ENCODE measurements around the gene SORT1.
"Not testable (repeated sequence)": the region's sequence is repeated elsewhere in the genome, so short reads cannot be mapped to it uniquely, and the experiment has no call there.

SORT1 gene

DNA sequence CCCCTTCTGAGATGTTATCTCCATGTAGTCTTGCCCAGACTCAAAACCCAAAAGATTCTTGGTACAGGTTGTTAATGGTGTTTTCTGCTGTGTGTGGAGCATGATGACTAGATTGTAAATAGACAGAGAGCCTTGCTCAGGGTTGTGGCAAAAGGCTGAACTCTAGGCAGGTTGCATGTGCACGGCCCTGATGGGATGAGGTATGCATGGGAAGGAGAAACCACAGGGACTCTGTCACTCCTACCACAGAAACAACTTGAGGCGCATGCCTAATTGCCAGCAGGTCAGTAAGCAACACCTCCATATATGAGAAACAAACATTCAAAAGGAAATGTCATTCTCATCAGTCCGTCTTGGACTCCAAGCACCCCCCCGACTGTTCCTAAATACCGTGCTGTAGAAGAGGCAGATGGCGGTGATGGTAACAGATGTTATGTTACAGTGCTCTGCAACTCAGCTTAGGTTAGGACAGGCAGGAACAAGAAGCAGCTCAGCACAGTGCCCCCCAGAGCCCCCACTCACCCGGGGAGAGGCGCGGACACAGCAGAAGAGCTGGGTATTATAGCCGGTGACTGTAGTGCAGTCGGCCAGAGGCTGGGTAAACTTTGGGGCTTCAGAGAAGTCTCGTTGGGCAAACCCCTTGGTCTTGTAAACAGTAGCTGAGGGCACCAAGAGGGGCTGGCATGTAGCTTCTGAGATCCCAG lies 101.9 kb downstream of the SORT1 start:
- DNase-seq, result no peak

DNA sequence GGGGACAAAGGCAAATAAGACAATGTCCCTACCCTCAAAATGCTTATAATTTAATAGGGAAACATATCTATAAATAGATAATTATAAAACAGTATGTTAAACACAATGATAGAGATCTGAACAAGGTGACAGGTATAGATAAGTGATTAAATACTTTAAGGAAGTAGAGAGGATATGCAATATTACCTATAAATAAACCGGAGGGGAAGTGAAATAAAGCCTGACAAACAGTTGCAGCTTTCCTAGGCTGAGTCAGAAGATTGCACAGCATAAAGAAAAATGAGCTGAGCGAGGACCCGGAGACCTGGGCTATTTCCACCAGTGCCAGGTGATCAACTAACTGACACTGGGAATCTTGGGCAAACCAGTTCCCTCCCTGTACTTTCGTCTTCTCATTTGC lies 103.2 kb downstream of the SORT1 start:
- DNase-seq, result no peak

- no peak for DNase-seq
Observed at GRCh38 chr1:109293026-109293425, 104.7 kb downstream of the SORT1 start.

DNA sequence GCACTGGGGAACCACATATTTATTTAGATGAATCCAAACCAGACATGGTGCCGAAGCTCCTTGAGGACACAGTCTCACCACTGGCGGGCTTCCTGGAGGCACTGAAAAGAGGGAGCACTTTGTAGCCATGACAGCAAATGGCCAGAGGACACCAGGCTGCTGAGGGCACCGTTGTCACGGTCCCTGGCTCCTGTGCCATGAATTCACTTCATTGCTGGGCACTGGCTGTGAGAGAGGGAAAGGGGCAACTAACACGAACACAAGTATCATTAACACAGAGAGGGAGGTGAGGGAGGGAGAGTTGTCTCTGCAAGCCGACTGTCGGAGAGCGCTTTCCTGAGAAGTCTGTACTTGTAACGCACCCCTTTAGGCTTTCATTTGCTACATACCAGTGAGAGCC lies 105.4 kb downstream of the SORT1 start:
- DNase-seq, result no peak

GRCh38 chr1:109290998-109291397 lies 106.7 kb downstream of the SORT1 start:
- no peak for DNase-seq

- DNase-seq, result no peak
Observed at GRCh38 chr1:109290137-109290536, 107.6 kb downstream of the SORT1 start.

- not testable (repeated sequence) for DNase-seq
Observed at GRCh38 chr1:109286762-109287161, 111.0 kb downstream of the SORT1 start.

DNA sequence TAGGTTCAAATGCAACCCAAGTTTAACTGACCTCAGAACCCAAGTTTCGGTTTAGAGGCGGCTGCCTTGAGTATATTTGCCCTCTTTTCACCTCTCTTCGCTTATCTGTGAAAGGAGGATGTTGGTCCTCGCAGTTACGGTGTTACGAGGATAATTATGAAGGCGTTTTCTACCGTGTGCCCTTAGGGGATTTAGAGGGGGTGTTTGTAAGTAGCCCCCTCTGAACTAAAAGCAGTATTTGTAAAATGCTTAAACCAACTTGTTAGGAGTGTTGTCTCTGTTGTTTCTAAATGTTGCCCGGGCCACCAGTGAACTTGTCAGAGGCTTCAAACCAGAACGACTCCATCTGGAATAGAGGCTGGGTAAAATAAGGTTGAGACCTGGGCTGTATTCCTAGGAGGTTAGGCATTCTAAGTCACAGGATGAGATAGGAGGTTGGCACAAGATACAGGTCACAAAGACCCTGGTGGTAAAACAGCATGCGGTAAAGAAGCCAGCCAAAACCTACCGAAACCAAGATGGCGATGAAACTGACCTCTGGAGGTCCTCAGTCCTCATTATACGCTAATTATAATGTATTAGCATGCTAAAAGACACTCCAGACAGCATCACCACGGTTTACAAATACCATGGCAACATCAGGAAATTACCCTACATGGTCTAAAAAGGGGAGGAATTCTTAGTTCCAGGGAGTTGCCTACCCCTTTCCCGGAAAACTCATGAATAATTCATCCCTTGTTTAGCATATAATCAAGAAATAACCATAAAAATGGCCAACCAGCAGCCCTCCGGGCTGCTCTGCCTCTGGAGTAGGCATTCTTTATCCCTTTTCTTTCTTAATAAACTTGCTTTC lies 113.7 kb downstream of the SORT1 start:
- no peak for DNase-seq

GRCh38 chr1:109282952-109283747 lies 114.6 kb downstream of the SORT1 start, which contains the start of gene PSRC1:
PSRC1 (minus strand) TSS chr1:109283145.
- DNase-seq, result peak; percentile 92 to 94

DNA sequence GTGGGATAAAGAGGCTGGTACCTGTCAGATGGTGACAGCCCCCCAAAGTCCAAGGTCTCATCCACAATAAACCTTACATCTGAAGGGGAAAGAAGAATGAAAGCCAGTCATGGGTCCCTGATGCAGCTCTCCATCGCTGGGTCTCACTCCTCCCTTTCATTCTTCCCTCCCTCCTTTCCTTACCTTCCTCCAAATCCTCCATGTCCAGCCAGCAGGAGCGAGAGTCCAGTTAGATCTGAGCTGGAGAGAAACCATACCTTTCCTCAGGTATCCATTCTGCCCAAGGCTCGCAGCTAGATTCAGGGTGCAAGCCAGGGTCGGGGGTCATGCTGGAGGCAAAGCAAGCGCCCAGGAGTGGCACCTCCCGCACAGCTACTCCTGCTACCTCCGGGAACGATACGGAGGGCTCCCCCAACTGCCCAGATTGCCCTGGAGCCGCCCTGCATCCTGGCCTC lies 115.2 kb downstream of the SORT1 start:
- no peak for DNase-seq

GRCh38 chr1:109281680-109282496 lies 115.8 kb downstream of the SORT1 start:
- DNase-seq, result no peak

- DNase-seq, result no peak
Observed at GRCh38 chr1:109280862-109281261, 116.9 kb downstream of the SORT1 start.

DNA sequence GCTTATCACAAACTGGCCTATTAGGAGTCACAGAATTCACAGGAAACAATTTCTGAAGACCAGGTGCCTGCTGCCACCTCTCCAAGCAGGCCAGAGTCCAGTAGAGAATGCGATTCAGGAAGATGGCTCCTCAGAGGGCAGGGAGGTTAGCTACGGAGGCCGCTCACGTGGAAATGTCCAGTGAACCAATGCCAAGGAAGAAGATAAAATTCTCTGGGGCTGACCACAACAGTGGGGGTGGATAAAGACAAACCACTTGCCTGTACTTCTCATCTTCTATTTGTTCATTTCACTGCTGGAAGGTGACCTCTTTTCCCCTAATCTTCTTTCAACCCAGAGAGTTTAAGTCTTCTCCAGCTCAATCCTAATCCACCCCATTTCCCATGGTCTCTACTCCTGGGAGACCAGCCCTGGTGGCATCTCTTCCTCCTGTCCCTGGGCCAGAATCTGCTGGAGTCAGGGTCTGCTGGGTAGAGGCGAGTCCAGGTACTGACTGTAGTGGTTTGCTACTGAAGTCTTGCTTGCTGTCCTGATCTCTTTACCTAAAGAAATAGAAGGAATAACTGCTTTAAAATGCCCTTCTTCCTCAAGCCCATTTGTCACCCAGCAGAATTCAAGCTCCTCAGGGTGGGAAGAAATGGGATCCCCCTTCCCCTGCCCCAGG lies 118.0 kb downstream of the SORT1 start:
- DNase-seq, result no peak

GRCh38 chr1:109277434-109278204 lies 120.1 kb downstream of the SORT1 start:
- DNase-seq, result peak; percentile 80 to 84

GRCh38 chr1:109275706-109276345 lies 121.9 kb downstream of the SORT1 start:
- no peak for DNase-seq

GRCh38 chr1:109274533-109275476 lies 122.9 kb downstream of the SORT1 start:
- DNase-seq, result no peak

DNA sequence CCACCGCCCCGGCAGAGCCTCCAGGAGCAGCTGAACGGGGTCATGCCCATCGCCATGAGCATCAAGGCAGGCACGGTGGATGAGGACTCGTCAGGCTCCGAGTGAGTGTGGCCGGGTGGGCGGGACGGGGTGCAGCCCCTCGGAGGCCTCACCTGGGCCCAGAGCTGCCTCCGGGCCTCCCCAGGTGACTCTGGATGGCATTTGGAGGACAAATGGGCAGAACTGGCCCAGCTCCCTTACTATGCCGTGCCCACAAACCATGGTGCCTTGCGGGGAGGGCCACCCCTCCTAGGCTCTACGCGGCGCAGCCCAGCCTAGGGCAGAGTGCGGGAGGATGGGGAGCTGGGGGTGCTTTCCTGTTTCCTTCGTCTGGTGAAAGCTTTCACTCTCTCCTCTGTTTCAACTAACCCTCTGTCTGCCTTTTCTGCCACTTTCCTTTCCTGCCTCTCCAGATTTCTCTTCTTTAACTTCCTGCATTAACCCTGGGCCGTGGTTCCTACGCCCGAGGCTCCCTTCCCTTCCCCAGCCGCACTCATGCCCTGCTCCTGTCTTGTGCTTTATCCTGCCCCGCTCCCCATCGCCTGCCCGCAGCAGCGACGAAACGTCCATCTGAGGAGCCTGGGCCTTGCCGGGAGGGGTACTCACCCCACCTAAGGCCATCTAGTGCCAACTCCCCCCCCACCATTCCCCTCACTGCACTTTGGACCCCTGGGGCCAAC lies 124.0 kb downstream of the SORT1 start:
- DNase-seq, result no peak

- no peak for DNase-seq
Observed at GRCh38 chr1:109272831-109273547, 124.7 kb downstream of the SORT1 start.
